C4-2B (cell line): Measurements from ENCODE around the gene MOB3B.

Experiments used
- H3K27ac ChIP-seq: fragments of 450-650 bp; 2 replicates; pipeline ENCODE4 v1.5.1; 2017
- CTCF ChIP-seq: fragments of 450-650 bp; conservative IDR thresholded peaks from 2 replicates; pipeline ENCODE4 v1.5.1; 2017; ENCODE audit warnings: mild to moderate bottlenecking
- ZFX ChIP-seq: fragments of 450-650 bp; IDR thresholded peaks from 2 replicates; pipeline ENCODE4 v1.6.1; 2017

Gene MOB3B

GRCh38 chr9:27382308-27382707 lies 147.3 kb downstream of the MOB3B start:
- H3K27ac ChIP-seq, result no peak overlapping the region
- TF ChIP-seq ZFX (no peak), CTCF (no peak)

- no peak for TF ChIP-seq CTCF
- no peak for TF ChIP-seq ZFX
- H3K27ac ChIP-seq, result no peak overlapping the region
These were observed 150.0 kb downstream of the MOB3B start for GRCh38 chr9:27379311-27380251.

DNA sequence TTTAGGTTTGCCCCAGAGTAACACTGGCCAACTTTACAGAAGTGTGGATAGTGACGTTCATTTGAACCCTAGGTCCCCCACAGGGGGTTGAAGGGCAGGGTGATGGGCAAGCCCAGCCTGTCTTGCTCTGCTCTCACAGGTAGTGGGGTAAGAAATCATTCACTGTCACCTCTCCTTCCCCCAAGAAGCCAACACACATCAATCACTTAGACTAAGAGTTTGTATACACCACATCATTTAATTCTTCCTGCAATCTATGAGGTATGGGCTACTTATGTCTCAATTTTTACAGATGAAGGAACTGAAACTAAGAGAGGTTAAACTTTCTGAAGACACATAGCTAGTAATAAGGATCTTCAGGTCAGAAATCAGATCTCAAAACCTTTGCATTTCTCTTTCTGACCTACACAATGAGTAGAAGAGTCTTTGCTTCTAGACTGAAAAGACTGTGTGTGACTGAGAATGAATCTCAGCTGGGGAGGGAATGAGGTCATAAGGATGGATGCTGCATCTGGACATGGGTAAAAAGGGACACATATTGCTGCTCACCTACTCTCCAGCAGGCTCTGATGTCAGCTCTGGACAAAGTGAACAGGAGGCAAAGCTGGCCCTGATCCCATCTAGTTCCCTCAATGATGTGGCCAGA lies 151.7 kb downstream of the MOB3B start:
- no peak for TF ChIP-seq CTCF
- no peak for TF ChIP-seq ZFX
- H3K27ac ChIP-seq, result no peak overlapping the region

DNA sequence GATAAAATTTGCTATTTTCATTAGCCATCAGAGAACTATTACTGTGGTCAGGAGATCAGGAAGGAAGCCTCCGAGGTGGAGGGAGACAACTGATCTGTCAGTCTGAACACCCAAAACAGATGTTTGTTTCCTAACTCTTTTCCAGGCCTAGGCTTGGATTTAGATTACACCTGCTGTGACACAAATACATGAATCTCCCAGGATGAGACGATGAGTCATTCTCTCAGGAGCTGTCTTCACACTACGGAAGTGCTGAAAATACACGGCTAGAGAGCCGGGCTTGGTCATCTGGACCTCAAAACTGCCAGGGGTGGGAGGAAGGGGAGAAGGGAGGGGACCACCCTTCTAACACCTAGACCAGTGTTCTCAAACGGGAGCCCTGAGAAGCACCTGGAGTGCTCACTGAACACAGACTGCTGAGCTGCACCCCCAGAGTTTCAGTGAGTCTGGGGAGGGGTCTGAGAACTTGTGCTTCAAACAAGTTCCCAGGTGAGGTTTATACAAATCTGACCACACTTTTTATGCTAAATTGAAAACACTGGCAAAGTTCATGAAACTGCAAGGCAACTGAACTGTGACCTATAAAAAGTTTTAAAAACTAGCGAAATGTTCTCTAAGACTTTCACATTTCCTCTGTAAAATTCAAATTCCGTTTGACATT lies 152.3 kb downstream of the MOB3B start:
- no peak overlapping the region for H3K27ac ChIP-seq
- no peak for TF ChIP-seq CTCF
- no peak for TF ChIP-seq ZFX

GRCh38 chr9:27373851-27374250 lies 155.8 kb downstream of the MOB3B start:
- no peak for TF ChIP-seq ZFX
- no peak for TF ChIP-seq CTCF
- no peak overlapping the region for H3K27ac ChIP-seq

DNA sequence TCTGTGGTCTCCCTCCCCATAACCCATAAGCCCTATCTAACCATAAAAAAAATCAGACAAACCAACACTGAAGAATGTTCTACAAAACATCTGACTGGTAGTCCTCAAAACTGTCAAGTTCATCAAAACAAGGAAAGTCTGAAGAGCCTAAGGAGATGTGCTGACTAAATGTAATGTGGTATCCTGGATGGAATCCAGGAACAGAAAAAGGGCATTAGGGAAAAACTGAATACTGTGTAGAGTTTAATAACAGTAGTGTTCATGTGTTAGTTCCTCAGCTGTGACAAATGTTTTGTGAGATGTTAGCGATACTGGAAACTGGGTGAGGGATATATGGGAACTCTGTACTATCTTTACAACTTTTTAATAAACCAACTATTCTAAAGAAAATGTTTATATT lies 157.0 kb downstream of the MOB3B start:
- H3K27ac ChIP-seq, result no peak overlapping the region

More for the DNA sequence above, 157.0 kb downstream of the MOB3B start:
- no peak for TF ChIP-seq ZFX
- no peak for TF ChIP-seq CTCF
